Loucy (cell line): ENCODE data around the gene ACIN1.
"Not testable (repeated sequence)": the region's sequence is repeated elsewhere in the genome, so short reads cannot be mapped to it uniquely, and the experiment has no call there.

Source experiments
- EZH2phosphoT487 ChIP-seq: fragments of 200-600 bp; IDR thresholded peaks from 2 replicates; pipeline ENCODE4 v1.6.1; 2018; ENCODE audit warnings: antibody characterized with exemption, mild to moderate bottlenecking, moderate library complexity, borderline replicate concordance
- TF ChIP-seq, protein P1 (sequence below): fragments of 200-600 bp; sonication (generic); conservative IDR thresholded peaks from 2 replicates; pipeline ENCODE4 v1.5.1; 2014; ENCODE audit warnings: mild to moderate bottlenecking, antibody characterized with exemption, low read length

DNA sequence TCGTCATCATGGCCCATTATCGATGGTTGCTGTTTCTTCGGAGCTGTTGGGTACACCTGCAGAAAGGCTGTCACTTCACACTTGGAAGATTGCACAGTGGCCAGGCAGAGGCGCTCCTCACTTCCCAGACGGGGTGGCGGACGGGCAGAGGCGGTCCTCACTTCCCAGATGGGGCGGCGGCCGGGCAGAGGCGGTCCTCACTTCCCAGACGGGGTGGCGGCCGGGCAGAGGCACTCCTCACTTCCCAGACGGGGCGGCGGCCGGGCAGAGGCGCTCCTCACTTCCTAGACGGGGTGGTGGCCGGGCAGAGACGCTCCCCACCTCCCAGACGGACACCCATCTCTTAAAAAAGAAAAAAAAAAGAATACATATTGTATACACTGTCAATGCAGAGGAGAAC lies 13.2 kb upstream of the ACIN1 start:
- TF ChIP-seq, protein P1, sequence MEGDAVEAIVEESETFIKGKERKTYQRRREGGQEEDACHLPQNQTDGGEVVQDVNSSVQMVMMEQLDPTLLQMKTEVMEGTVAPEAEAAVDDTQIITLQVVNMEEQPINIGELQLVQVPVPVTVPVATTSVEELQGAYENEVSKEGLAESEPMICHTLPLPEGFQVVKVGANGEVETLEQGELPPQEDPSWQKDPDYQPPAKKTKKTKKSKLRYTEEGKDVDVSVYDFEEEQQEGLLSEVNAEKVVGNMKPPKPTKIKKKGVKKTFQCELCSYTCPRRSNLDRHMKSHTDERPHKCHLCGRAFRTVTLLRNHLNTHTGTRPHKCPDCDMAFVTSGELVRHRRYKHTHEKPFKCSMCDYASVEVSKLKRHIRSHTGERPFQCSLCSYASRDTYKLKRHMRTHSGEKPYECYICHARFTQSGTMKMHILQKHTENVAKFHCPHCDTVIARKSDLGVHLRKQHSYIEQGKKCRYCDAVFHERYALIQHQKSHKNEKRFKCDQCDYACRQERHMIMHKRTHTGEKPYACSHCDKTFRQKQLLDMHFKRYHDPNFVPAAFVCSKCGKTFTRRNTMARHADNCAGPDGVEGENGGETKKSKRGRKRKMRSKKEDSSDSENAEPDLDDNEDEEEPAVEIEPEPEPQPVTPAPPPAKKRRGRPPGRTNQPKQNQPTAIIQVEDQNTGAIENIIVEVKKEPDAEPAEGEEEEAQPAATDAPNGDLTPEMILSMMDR = not testable (repeated sequence)
- not testable (repeated sequence) for TF ChIP-seq EZH2phosphoT487
